Loucy (cell line): ENCODE measurements around the gene H6PD.

Experiments used
- H2AFZ ChIP-seq: fragments of 200-600 bp; sonication (generic); 2 replicates; pipeline ENCODE4 v1.6.0; 2016; ENCODE audit warnings: antibody characterized with exemption, mild to moderate bottlenecking, low read length, moderate library complexity
- H3F3A ChIP-seq: fragments of 200-600 bp; 2 replicates; pipeline ENCODE4 v1.6.0; 2016; ENCODE audit warnings: antibody characterized with exemption, low read depth, mild to moderate bottlenecking
- H3K27me3 ChIP-seq: fragments of 200-600 bp; sonication (generic); 2 replicates; pipeline ENCODE4 v1.6.1; 2014; ENCODE audit warnings: low read length, mild to moderate bottlenecking; ENCODE audit not compliant: insufficient read depth, poor library complexity, severe bottlenecking
- H3K36me3 ChIP-seq: fragments of 200-600 bp; sonication (generic); 2 replicates; pipeline ENCODE4 v1.6.1; 2016; ENCODE audit warnings: low read length; ENCODE audit not compliant: insufficient read depth
- H3K4me1 ChIP-seq: fragments of 200-600 bp; sonication (generic); 2 replicates; pipeline ENCODE4 v1.5.1; 2014; ENCODE audit warnings: low read length, mild to moderate bottlenecking; ENCODE audit not compliant: insufficient read depth, poor library complexity, severe bottlenecking
- H3K4me2 ChIP-seq: fragments of 200-600 bp; sonication (generic); 2 replicates; pipeline ENCODE4 v1.6.0; 2014; ENCODE audit warnings: antibody characterized with exemption, low read length, low read depth, mild to moderate bottlenecking; ENCODE audit not compliant: poor library complexity, severe bottlenecking
- H3K4me3 ChIP-seq: fragments of 200-600 bp; sonication (generic); 2 replicates; pipeline ENCODE4 v1.5.1; 2014; ENCODE audit warnings: low read length, mild to moderate bottlenecking, mixed read lengths; ENCODE audit not compliant: poor library complexity, severe bottlenecking
- H3K79me2 ChIP-seq: fragments of 200-600 bp; sonication (generic); 2 replicates; pipeline ENCODE4 v1.6.1; 2014; ENCODE audit warnings: low read length; ENCODE audit not compliant: insufficient read depth
- H3K9ac ChIP-seq: fragments of 200-600 bp; sonication (generic); 2 replicates; pipeline ENCODE4 v1.6.0; 2014; ENCODE audit warnings: mild to moderate bottlenecking, low read depth, low read length, moderate library complexity; ENCODE audit not compliant: poor library complexity, severe bottlenecking
- H3K9me2 ChIP-seq: fragments of 200-600 bp; sonication (generic); replicated peaks from 2 replicates; pipeline ENCODE4 v1.6.1; 2016; ENCODE audit warnings: low read depth, low read length, mixed read lengths
- H3K9me3 ChIP-seq: fragments of 200-600 bp; sonication (generic); 2 replicates; pipeline ENCODE4 v1.6.1; 2014; ENCODE audit warnings: mild to moderate bottlenecking, antibody characterized with exemption, low read length, low read depth; ENCODE audit not compliant: insufficient read depth
- H4K20me1 ChIP-seq: fragments of 200-600 bp; sonication (generic); 2 replicates; pipeline ENCODE4 v1.6.0; 2014; ENCODE audit warnings: antibody characterized with exemption, low read length, mild to moderate bottlenecking; ENCODE audit not compliant: insufficient read depth, poor library complexity, severe bottlenecking
- EZH2phosphoT487 ChIP-seq: fragments of 200-600 bp; IDR thresholded peaks from 2 replicates; pipeline ENCODE4 v1.6.1; 2018; ENCODE audit warnings: antibody characterized with exemption, mild to moderate bottlenecking, moderate library complexity, borderline replicate concordance
- TF ChIP-seq, protein P1 (sequence below): fragments of 200-600 bp; sonication (generic); conservative IDR thresholded peaks from 2 replicates; pipeline ENCODE4 v1.5.1; 2014; ENCODE audit warnings: mild to moderate bottlenecking, antibody characterized with exemption, low read length

Gene H6PD

DNA sequence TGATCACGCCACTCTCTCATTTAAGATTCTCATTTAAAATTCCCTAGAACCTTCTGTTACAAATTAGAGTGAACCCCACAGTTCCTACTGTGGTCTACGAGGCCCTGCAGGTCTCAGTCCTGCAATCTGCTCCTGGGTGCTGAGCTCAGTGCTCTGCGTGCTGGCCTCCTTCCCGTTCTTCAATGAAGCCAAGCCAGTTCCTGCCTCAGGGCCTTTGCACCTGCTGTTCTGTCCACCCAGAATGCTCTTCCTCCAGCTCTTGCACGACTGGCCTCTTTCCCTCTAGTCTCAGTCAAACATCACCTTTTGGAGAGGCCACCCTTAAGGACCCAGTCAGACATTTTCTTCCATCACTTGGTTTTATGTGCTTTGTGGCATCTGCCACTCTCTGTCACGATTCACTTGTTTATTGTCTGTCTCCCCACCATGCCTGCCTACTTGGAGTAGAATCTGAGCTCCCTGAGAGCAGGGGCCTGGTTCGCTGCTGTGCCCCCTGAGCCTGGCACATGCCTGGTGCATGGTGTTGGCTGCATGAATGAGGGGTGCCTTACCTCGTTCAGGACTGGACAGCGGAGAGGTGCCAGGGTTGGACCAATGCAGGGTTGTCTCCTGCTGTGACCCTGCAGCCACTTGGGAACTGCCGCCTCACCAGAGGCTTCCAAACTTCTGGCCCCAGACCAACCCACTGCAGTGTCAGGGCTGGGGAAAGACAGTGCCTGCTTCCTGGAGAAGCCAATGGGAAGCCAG lies 9.7 kb upstream of the H6PD start:
- H4K20me1 ChIP-seq = no peaks in the 10 kb centered on the region
- H2AFZ ChIP-seq = no peak overlapping the region
- no peaks in the 10 kb centered on the region for H3K4me1 ChIP-seq
- no peaks in the 10 kb centered on the region for H3K79me2 ChIP-seq
- TF ChIP-seq EZH2phosphoT487 = no peak
- no peaks in the 10 kb centered on the region for H3F3A ChIP-seq
- H3K4me3 ChIP-seq = no peak overlapping the region
- no peaks in the 10 kb centered on the region for H3K9me3 ChIP-seq
- no peak overlapping the region for H3K9ac ChIP-seq
- H3K36me3 ChIP-seq = no peaks in the 10 kb centered on the region
- H3K4me2 ChIP-seq = no peak overlapping the region
- H3K27me3 ChIP-seq = no peaks in the 10 kb centered on the region
- no peaks in the 10 kb centered on the region for H3K9me2 ChIP-seq

DNA sequence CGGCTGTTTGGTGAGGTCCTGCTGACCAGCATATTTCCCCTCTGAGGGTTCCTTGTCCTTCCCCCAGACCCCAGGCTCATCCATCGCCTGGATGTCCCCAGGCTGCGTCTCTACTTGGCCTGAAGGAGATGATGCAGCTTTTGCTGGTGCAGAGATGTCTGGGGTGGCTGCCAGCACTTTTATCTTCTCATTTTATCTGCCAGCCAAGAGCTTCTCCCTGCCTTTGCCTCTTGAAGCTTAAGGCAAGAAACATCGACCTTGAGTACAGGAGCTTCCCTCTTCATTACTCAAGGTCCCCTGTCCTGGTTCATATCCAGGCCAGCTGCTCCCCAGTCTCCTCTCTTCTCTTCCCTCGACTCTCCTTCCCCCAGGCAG lies 9.2 kb upstream of the H6PD start:
- Histone ChIP-seq H3K9ac (no peak overlapping the region), H4K20me1 (no peaks in the 10 kb centered on the region), H3K4me2 (no peak overlapping the region), H3K79me2 (no peaks in the 10 kb centered on the region), H3K4me3 (no peak overlapping the region), H3K9me2 (no peaks in the 10 kb centered on the region), H3K4me1 (no peaks in the 10 kb centered on the region), H3K36me3 (no peaks in the 10 kb centered on the region), H2AFZ (no peak overlapping the region), H3K9me3 (no peaks in the 10 kb centered on the region), H3F3A (no peaks in the 10 kb centered on the region), H3K27me3 (no peaks in the 10 kb centered on the region)
- TF ChIP-seq, protein P1, sequence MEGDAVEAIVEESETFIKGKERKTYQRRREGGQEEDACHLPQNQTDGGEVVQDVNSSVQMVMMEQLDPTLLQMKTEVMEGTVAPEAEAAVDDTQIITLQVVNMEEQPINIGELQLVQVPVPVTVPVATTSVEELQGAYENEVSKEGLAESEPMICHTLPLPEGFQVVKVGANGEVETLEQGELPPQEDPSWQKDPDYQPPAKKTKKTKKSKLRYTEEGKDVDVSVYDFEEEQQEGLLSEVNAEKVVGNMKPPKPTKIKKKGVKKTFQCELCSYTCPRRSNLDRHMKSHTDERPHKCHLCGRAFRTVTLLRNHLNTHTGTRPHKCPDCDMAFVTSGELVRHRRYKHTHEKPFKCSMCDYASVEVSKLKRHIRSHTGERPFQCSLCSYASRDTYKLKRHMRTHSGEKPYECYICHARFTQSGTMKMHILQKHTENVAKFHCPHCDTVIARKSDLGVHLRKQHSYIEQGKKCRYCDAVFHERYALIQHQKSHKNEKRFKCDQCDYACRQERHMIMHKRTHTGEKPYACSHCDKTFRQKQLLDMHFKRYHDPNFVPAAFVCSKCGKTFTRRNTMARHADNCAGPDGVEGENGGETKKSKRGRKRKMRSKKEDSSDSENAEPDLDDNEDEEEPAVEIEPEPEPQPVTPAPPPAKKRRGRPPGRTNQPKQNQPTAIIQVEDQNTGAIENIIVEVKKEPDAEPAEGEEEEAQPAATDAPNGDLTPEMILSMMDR = no peak
- TF ChIP-seq EZH2phosphoT487 = no peak

DNA sequence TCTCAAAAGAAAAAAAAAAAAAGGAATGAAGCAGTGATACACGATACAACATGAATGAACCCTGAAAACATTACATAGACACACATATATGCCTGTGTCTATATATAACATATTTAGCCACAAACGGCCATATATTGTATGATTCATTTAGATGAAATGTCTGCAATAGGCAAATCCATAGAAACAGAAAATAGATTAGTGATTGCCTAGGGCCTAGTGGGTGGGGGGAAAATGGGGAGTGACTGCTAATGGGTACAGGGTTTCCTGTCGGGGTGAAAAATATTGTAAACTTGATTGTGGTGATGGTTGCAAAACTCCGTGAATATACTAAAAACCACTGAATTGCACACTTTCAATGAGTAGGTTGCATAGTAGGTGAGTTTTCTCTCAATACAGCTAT lies 6.0 kb upstream of the H6PD start:
- H3K4me3 ChIP-seq = no peak overlapping the region
- H3K9me3 ChIP-seq = no peaks in the 10 kb centered on the region

More for the DNA sequence above, 6.0 kb upstream of the H6PD start:
- no peak overlapping the region for H3K9ac ChIP-seq
- H3K79me2 ChIP-seq = no peaks in the 10 kb centered on the region
- H3K36me3 ChIP-seq = no peaks in the 10 kb centered on the region
- TF ChIP-seq EZH2phosphoT487 = no peak
- TF ChIP-seq, protein P1 = no peak
- no peaks in the 10 kb centered on the region for H3K4me1 ChIP-seq
- H3K4me2 ChIP-seq = no peak overlapping the region
- H4K20me1 ChIP-seq = no peaks in the 10 kb centered on the region
- H3F3A ChIP-seq = 0 out of 2 replicates have a peak, but pooled peaks cover 2% of the 10 kb centered on the region
- H3K9me2 ChIP-seq = no peaks in the 10 kb centered on the region
- no peaks in the 10 kb centered on the region for H3K27me3 ChIP-seq
- no peak overlapping the region for H2AFZ ChIP-seq
